HEK293 (cell line): ENCODE results near the gene COA3.

Experiments
- CTCF ChIA-PET: fragments of 350-600 bp; formaldehyde crosslinking; extraction: SDS; loops from one replicate; lab custom pipeline; 2021; ENCODE audit warnings: antibody characterized with exemption; lab: Yijun Ruan, JAX
- POLR2A ChIA-PET: fragments of 300-600 bp; formaldehyde crosslinking; extraction: SDS; loops from one replicate; lab custom pipeline; 2020; ENCODE audit warnings: antibody characterized with exemption, inconsistent platforms; lab: Yijun Ruan, JAX
- H3K27ac ChIP-seq: fragments of 200-500 bp; sonication (Bioruptor generic); 2 replicates; pipeline ENCODE4 v1.5.1; 2014; ENCODE audit warnings: low read depth, low read length, control low read depth, inconsistent platforms; ENCODE audit errors: extremely low read depth
- H3K36me3 ChIP-seq, 2 experiments: fragments of 200-500 bp in 1 of 2; sonication (Bioruptor generic) in 1 of 2; 1 replicate in 1 of 2; 2 replicates in 1 of 2; pipeline ENCODE4 v1.5.1; 2014 to 2017; ENCODE audit warnings: inconsistent platforms in 2 of 2, low read length in 2 of 2; ENCODE audit not compliant: control insufficient read depth in 2 of 2, insufficient read depth in 1 of 2
- H3K4me1 ChIP-seq: fragments of 200-500 bp; sonication (Bioruptor generic); 2 replicates; pipeline ENCODE4 v1.5.1; 2014; ENCODE audit warnings: mild to moderate bottlenecking, low read length, inconsistent platforms; ENCODE audit not compliant: control insufficient read depth, insufficient read depth
- H3K4me3 ChIP-seq: 2 replicates; pipeline ENCODE4 v1.5.1; 2011; ENCODE audit warnings: low read depth, mild to moderate bottlenecking, control low read depth, low read length, moderate library complexity
- H3K9me3 ChIP-seq: fragments of 200-500 bp; sonication (Bioruptor generic); 2 replicates; pipeline ENCODE4 v1.5.1; 2014; ENCODE audit warnings: low read depth, low read length, inconsistent platforms; ENCODE audit not compliant: control insufficient read depth, insufficient read depth
- AEBP2 ChIP-seq: fragments of 450-650 bp; formaldehyde crosslinking; IDR thresholded peaks from 2 replicates; pipeline ENCODE4 v1.5.1; 2016; ENCODE audit warnings: missing biosample characterization, missing genetic modification characterization, borderline replicate concordance
- GLIS1 ChIP-seq: fragments of 450-650 bp; formaldehyde crosslinking; IDR thresholded peaks from 2 replicates; pipeline ENCODE4 v1.5.1; 2016; ENCODE audit warnings: missing biosample characterization, missing genetic modification characterization
- KLF10 ChIP-seq: fragments of 450-650 bp; IDR thresholded peaks from 2 replicates; pipeline ENCODE4 v1.5.1; 2018; ENCODE audit warnings: missing biosample characterization, mild to moderate bottlenecking, missing genetic modification characterization
- MEIS1 ChIP-seq: sonication (generic); formaldehyde crosslinking; IDR thresholded peaks from 2 replicates; pipeline ENCODE4 v1.8.1; 2022; ENCODE audit warnings: missing genetic modification reagents, mild to moderate bottlenecking, borderline replicate concordance
- MYNN ChIP-seq: fragments of 450-650 bp; formaldehyde crosslinking; IDR thresholded peaks from 2 replicates; pipeline ENCODE4 v1.5.1; 2016; ENCODE audit warnings: missing biosample characterization, missing genetic modification characterization, borderline replicate concordance
- WT1 ChIP-seq: fragments of 450-650 bp; formaldehyde crosslinking; IDR thresholded peaks from 2 replicates; pipeline ENCODE4 v1.5.1; 2016; ENCODE audit warnings: missing biosample characterization, missing genetic modification characterization
- ZBTB44 ChIP-seq: fragments of 450-650 bp; IDR thresholded peaks from 2 replicates; pipeline ENCODE4 v1.5.1; 2018; ENCODE audit warnings: missing biosample characterization, mild to moderate bottlenecking, missing genetic modification characterization
- ZFHX2 ChIP-seq: fragments of 450-650 bp; formaldehyde crosslinking; conservative IDR thresholded peaks from 2 replicates; pipeline ENCODE4 v1.5.1; 2016; ENCODE audit warnings: missing biosample characterization, missing genetic modification characterization
- ZNF10 ChIP-seq: fragments of 450-650 bp; formaldehyde crosslinking; IDR thresholded peaks from 2 replicates; pipeline ENCODE4 v1.5.1; 2017; ENCODE audit warnings: missing biosample characterization, missing genetic modification characterization
- ZNF266 ChIP-seq: fragments of 450-650 bp; formaldehyde crosslinking; IDR thresholded peaks from 2 replicates; pipeline ENCODE4 v1.5.1; 2016; ENCODE audit warnings: missing biosample characterization, missing genetic modification characterization, low read depth
- ZNF335 ChIP-seq: fragments of 450-650 bp; formaldehyde crosslinking; conservative IDR thresholded peaks from 2 replicates; pipeline ENCODE4 v1.5.1; 2016; ENCODE audit warnings: missing biosample characterization, missing genetic modification characterization
- ZNF350 ChIP-seq: fragments of 450-650 bp; formaldehyde crosslinking; IDR thresholded peaks from 2 replicates; pipeline ENCODE4 v1.5.0; 2017; ENCODE audit warnings: missing biosample characterization, mild to moderate bottlenecking, missing genetic modification characterization
- ZNF366 ChIP-seq: fragments of 450-650 bp; formaldehyde crosslinking; conservative IDR thresholded peaks from 2 replicates; pipeline ENCODE4 v1.5.1; 2016; ENCODE audit warnings: missing biosample characterization, missing genetic modification characterization
- ZNF433 ChIP-seq: fragments of 450-650 bp; formaldehyde crosslinking; IDR thresholded peaks from 2 replicates; pipeline ENCODE4 v1.5.1; 2016; ENCODE audit warnings: missing biosample characterization, missing genetic modification characterization, low read depth
- ZNF48 ChIP-seq: fragments of 450-650 bp; formaldehyde crosslinking; IDR thresholded peaks from 2 replicates; pipeline ENCODE4 v1.5.1; 2016; ENCODE audit warnings: missing biosample characterization, missing genetic modification characterization
- ZNF488 ChIP-seq: fragments of 450-650 bp; formaldehyde crosslinking; IDR thresholded peaks from 2 replicates; pipeline ENCODE4 v1.5.1; 2016; ENCODE audit warnings: missing biosample characterization, missing genetic modification characterization
- ZNF501 ChIP-seq: fragments of 450-650 bp; formaldehyde crosslinking; IDR thresholded peaks from 2 replicates; pipeline ENCODE4 v1.5.1; 2016; ENCODE audit warnings: missing biosample characterization, missing genetic modification characterization
- ZNF514 ChIP-seq: fragments of 450-650 bp; formaldehyde crosslinking; IDR thresholded peaks from 2 replicates; pipeline ENCODE4 v1.5.1; 2016; ENCODE audit warnings: missing biosample characterization, missing genetic modification characterization
- ZNF610 ChIP-seq: fragments of 450-650 bp; formaldehyde crosslinking; IDR thresholded peaks from 2 replicates; pipeline ENCODE4 v1.5.1; 2016; ENCODE audit warnings: missing biosample characterization, missing genetic modification characterization, borderline replicate concordance
- ZNF654 ChIP-seq: fragments of 450-650 bp; formaldehyde crosslinking; IDR thresholded peaks from 2 replicates; pipeline ENCODE4 v1.5.1; 2016; ENCODE audit warnings: low read depth, missing biosample characterization, missing genetic modification characterization
- ZNF658 ChIP-seq: fragments of 450-650 bp; formaldehyde crosslinking; IDR thresholded peaks from 2 replicates; pipeline ENCODE4; 2016; ENCODE audit warnings: missing biosample characterization, missing genetic modification characterization
- ZNF768 ChIP-seq: fragments of 450-650 bp; formaldehyde crosslinking; IDR thresholded peaks from 2 replicates; pipeline ENCODE4 v1.5.1; 2018; ENCODE audit warnings: missing biosample characterization, mild to moderate bottlenecking, missing genetic modification characterization
- ZNF776 ChIP-seq: fragments of 450-650 bp; formaldehyde crosslinking; IDR thresholded peaks from 2 replicates; pipeline ENCODE4 v1.5.0; 2017; ENCODE audit warnings: missing biosample characterization, missing genetic modification characterization, borderline replicate concordance

COA3 gene

GRCh38 chr17:42819939-42820535 lies 21.5 kb upstream of the COA3 start:
- ChIA-PET CTCF (interaction anchor here (0.6 to 8.2 kb wide), 35 partner anchors 9 to 1252 kb away, joined by 3 to 52 read pairs (median 4); partner anchors contain the start of genes CNTD1, COA3 and PSME3), POLR2A (interaction anchor here (2.0 kb wide), 1 partner anchor 13 kb away, joined by 9 read pairs; the partner anchor contains the start of gene PSME3)
- Histone ChIP-seq H3K36me3 (peaks cover 69 to 76% of the 10 kb centered on the region in 2 experiments), H3K4me1 (peaks cover 4% of the 10 kb centered on the region; the same call in 1 of the 2 replicates), H3K9me3 (no peaks in the 10 kb centered on the region), H3K27ac (no peak overlapping the region), H3K4me3 (no peak overlapping the region)
- TF ChIP-seq ZNF654 (tag by site-specific recombination) (peak; percentile 19; the same call in 1 of the 2 replicates), MEIS1 (no peak), WT1 (tag by site-specific recombination) (0 out of 2 replicates have a peak, but pooled peaks have one; percentile 20), ZBTB44 (tag by site-specific recombination) (0 out of 2 replicates have a peak, but pooled peaks have one; percentile 7), ZNF266 (tag by site-specific recombination) (no peak), MYNN (tag by site-specific recombination) (no peak), GLIS1 (tag by site-specific recombination) (peak; percentile 41; the same call in 1 of the 2 replicates)

- Histone ChIP-seq H3K27ac (no peak overlapping the region), H3K9me3 (no peaks in the 10 kb centered on the region), H3K4me1 (peaks cover 3% of the 10 kb centered on the region; the same call in 1 of the 2 replicates), H3K4me3 (no peak overlapping the region), H3K36me3 (peaks cover 84 to 93% of the 10 kb centered on the region in 2 experiments)
- TF ChIP-seq ZNF514 (tag by site-specific recombination): no peak
- TF ChIP-seq ZNF488: no peak
- TF ChIP-seq KLF10 (tag by site-specific recombination): no peak
- no peak for TF ChIP-seq ZNF48 (tag by site-specific recombination)
- TF ChIP-seq AEBP2: no peak
- TF ChIP-seq ZNF335: no peak
- CTCF ChIA-PET: interaction anchor here (0.7 to 8.2 kb wide), 11 partner anchors 8 to 354 kb away, joined by 3 to 46 read pairs (median 4); partner anchors contain the start of genes CNTD1 and COA3
- POLR2A ChIA-PET: interaction anchor here (1.2 to 2.0 kb wide), 2 partner anchors 15 to 180 kb away, joined by 3 to 9 read pairs; partner anchors contain the start of genes PSME3 and RPL27
Observed at GRCh38 chr17:42818379-42818778, 19.9 kb upstream of the COA3 start.

- POLR2A ChIA-PET: interaction anchor here (0.6 to 1.2 kb wide), 3 partner anchors 15 to 180 kb away, joined by 3 to 4 read pairs (median 3); partner anchors contain the start of gene RPL27
- no peak overlapping the region for H3K4me3 ChIP-seq
- H3K9me3 ChIP-seq: no peaks in the 10 kb centered on the region
- H3K27ac ChIP-seq: no peak overlapping the region
- CTCF ChIA-PET: interaction anchor here (0.7 to 8.2 kb wide), 8 partner anchors 7 to 349 kb away, joined by 3 to 46 read pairs (median 4); partner anchors contain the start of genes CNTD1 and COA3
- TF ChIP-seq ZNF433: no peak
- no peak for TF ChIP-seq ZNF501 (tag by site-specific recombination)
- TF ChIP-seq ZNF658: no peak
- TF ChIP-seq ZNF350 (tag by site-specific recombination): no peak
- TF ChIP-seq ZNF10 (tag by site-specific recombination): no peak
- TF ChIP-seq ZNF776 (tag by site-specific recombination): no peak
- no peak for TF ChIP-seq ZNF266 (tag by site-specific recombination)
- TF ChIP-seq ZNF768: no peak
- no peak for TF ChIP-seq ZNF610 (tag by site-specific recombination)
- TF ChIP-seq ZNF366: no peak
- TF ChIP-seq ZFHX2 (tag by site-specific recombination): no peak
- no peaks in the 10 kb centered on the region; the same call in 1 of the 2 replicates for H3K4me1 ChIP-seq
- peaks cover 89 to 97% of the 10 kb centered on the region in 2 experiments for H3K36me3 ChIP-seq
Observed at GRCh38 chr17:42817866-42818265, 19.4 kb upstream of the COA3 start.
